ENCODE measurements around the gene RPS19. TPM values are rescaled to one million over a fixed set of nuclear protein-coding genes. Genes with fewer than 3 reads are reported as not detected.

RPS19 gene
- total and polyA plus RNA-seq, 2 experiments from 2014 or later: 840 to 1,425 TPM

GRCh38 chr19:41861846-41862245, 1.8 kb downstream of the RPS19 start:
- Histone ChIP-seq H3K27me3 (no peaks in the 10 kb centered on the region), H3K4me2 (peak overlapping the region; percentile 97), H3K79me2 (peaks cover 61% of the 10 kb centered on the region), H4K20me1 (ENCODE audit: insufficient read depth, poor library complexity, severe bottlenecking) (peaks cover 54% of the 10 kb centered on the region), H3K4me1 (ENCODE audit: insufficient read depth) (peaks cover 14% of the 10 kb centered on the region), H2AFZ (no peak overlapping the region), H3K27ac (no peak overlapping the region), H3K9me2 (replicated peaks; ENCODE audit: insufficient read depth) (no peaks in the 10 kb centered on the region), H3K4me3 (no peak overlapping the region), H3K9me3 (ENCODE audit: low read depth) (no peaks in the 10 kb centered on the region), H3K36me3 (replicated peaks; ENCODE audit: insufficient read depth, low read depth) (no peaks in the 10 kb centered on the region)
- DNase-seq (ENCODE audit: low spot score): no peak
- 92% methylated on average over 9 of the region's 9 CpGs for WGBS (ENCODE audit: low lambda C conversion rate, missing lambda C conversion rate)
- TF ChIP-seq EZH2 (IDR thresholded peaks at IDR 0.05; ENCODE audit: borderline replicate concordance) (no peak), EZH2phosphoT487 (IDR thresholded peaks at IDR 0.05; ENCODE audit: low read depth, severe bottlenecking, unreplicated experiment) (no peak), CTCF (IDR thresholded peaks at IDR 0.05; ENCODE audit: poor library complexity) (no peak)

GRCh38 chr19:41862445-41862986, 2.5 kb downstream of the RPS19 start:
- Histone ChIP-seq H3K79me2 (peaks cover 68% of the 10 kb centered on the region), H3K27me3 (no peaks in the 10 kb centered on the region), H2AFZ (no peak overlapping the region), H3K4me1 (ENCODE audit: insufficient read depth) (peaks cover 14% of the 10 kb centered on the region), H4K20me1 (ENCODE audit: insufficient read depth, poor library complexity, severe bottlenecking) (peaks cover 61% of the 10 kb centered on the region), H3K9me3 (ENCODE audit: low read depth) (no peaks in the 10 kb centered on the region), H3K36me3 (replicated peaks; ENCODE audit: insufficient read depth, low read depth) (no peaks in the 10 kb centered on the region), H3K4me2 (peak overlapping the region; percentile 97), H3K27ac (no peak overlapping the region), H3K4me3 (no peak overlapping the region), H3K9me2 (replicated peaks; ENCODE audit: insufficient read depth) (no peaks in the 10 kb centered on the region)
- TF ChIP-seq CTCF (IDR thresholded peaks at IDR 0.05; ENCODE audit: poor library complexity) (no peak), EZH2phosphoT487 (IDR thresholded peaks at IDR 0.05; ENCODE audit: low read depth, severe bottlenecking, unreplicated experiment) (no peak), EZH2 (IDR thresholded peaks at IDR 0.05; ENCODE audit: borderline replicate concordance) (no peak)
- 89% methylated on average over 2 of the region's 2 CpGs for WGBS (ENCODE audit: low lambda C conversion rate, missing lambda C conversion rate)
- DNase-seq (ENCODE audit: low spot score): no peak

- H3K27ac ChIP-seq: no peak overlapping the region
- no peak for DNase-seq (ENCODE audit: low spot score)
- no peaks in the 10 kb centered on the region for H3K9me3 ChIP-seq (ENCODE audit: low read depth)
- TF ChIP-seq EZH2 (IDR thresholded peaks at IDR 0.05; ENCODE audit: borderline replicate concordance) (no peak), EZH2phosphoT487 (IDR thresholded peaks at IDR 0.05; ENCODE audit: low read depth, severe bottlenecking, unreplicated experiment) (no peak), CTCF (IDR thresholded peaks at IDR 0.05; ENCODE audit: poor library complexity) (no peak)
- H3K36me3 ChIP-seq (replicated peaks; ENCODE audit: insufficient read depth, low read depth): no peaks in the 10 kb centered on the region
- H3K4me3 ChIP-seq: no peak overlapping the region
- H3K4me2 ChIP-seq: peak overlapping the region; percentile 11
- peaks cover 69% of the 10 kb centered on the region for H4K20me1 ChIP-seq (ENCODE audit: insufficient read depth, poor library complexity, severe bottlenecking)
- peaks cover 14% of the 10 kb centered on the region for H3K4me1 ChIP-seq (ENCODE audit: insufficient read depth)
- no peaks in the 10 kb centered on the region for H3K9me2 ChIP-seq (replicated peaks; ENCODE audit: insufficient read depth)
- no peak overlapping the region for H2AFZ ChIP-seq
- no peaks in the 10 kb centered on the region for H3K27me3 ChIP-seq
- WGBS (ENCODE audit: low lambda C conversion rate, missing lambda C conversion rate): 89% methylated on average over 11 of the region's 11 CpGs
- H3K79me2 ChIP-seq: peaks cover 75% of the 10 kb centered on the region
Observed at GRCh38 chr19:41863209-41863931, 3.3 kb downstream of the RPS19 start.

Measured in hepatocyte (in vitro differentiated cells).